Measurements from ENCODE around the gene DACH1.

DACH1 gene

DNA sequence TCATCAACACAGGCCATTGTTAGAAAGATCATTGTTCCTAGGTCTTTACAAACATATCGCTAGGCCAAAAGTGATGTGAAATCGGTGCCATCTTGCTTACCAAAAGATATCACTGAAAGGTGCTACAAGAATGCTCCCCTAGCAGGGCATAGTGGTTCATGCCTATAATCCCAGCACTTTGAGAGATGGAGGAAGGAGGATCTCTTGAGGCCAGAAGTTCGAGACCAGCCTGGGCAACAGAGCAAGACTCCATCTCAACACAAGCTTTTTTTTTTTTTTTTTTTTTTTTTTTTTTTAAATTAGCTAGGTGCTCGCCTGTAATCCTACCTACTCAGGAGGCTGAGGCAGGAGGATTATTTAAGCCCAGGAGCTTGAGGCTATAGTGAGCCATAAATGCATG lies 92.1 kb downstream of the DACH1 start:
- DNase-seq (ENCODE audit: low read depth) = no peak

DNA sequence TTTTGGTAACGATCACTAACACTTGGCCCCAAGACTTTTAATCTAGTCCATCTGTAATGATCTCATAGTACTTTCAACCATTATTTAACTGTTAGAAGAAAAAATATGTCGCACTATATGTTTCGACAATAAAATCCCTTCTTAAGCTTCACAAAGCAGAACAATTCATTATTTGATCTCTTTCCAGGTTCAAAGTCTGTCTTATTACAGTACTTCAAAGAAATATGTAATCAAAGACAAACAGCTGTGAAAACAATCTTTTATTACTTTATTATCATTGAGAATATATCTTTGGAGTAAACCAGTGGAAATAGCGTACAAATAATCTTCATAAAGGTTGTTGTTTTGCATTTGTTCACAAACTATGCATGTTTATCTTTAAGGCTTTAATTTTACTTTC lies 93.5 kb downstream of the DACH1 start:
- no peak for DNase-seq (ENCODE audit: low read depth)

DNA sequence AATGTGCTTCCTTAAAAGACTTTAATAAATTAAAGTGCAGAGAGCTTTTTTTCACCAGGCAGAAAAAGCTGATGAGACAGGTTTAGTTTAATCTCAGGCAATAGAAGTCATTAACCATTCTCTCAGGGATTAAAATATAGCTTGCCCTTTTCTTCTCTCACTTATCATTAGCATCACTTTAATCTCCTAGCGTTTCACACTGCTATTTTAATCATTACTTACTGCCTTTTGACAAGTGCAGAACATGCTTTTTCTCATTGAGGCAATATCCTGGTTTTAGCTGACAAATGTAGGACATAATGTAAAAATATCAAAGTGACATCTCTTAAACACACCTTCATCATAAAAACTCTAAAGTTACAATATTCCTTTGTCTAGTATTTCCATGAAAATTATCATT lies 94.6 kb downstream of the DACH1 start:
- no peak for DNase-seq (ENCODE audit: low read depth)

DNA sequence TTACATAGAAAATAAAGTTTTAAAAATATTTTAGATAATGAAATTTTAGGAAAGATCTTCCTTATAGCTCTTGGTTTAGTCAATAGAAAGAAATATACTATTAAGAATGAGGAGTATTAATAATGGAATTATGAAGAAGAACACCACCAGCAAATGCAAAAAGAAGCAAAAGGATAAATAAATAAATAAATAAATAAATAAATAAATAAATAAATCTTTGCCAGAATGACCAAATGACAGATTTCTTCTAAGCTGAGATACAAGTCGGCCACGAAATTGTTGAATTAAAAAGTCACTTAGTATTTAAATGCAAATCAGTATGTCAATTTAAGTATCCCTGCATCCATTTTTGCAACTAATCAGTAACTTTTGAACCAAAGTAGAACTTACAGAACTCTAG lies 95.9 kb downstream of the DACH1 start:
- DNase-seq (ENCODE audit: low read depth) = no peak

- DNase-seq (ENCODE audit: low read depth) = no peak
These were observed 96.3 kb downstream of the DACH1 start for GRCh38 chr13:71770710-71771109.

GRCh38 chr13:71768881-71769280 lies 98.1 kb downstream of the DACH1 start:
- no peak for DNase-seq (ENCODE audit: low read depth)

DNA sequence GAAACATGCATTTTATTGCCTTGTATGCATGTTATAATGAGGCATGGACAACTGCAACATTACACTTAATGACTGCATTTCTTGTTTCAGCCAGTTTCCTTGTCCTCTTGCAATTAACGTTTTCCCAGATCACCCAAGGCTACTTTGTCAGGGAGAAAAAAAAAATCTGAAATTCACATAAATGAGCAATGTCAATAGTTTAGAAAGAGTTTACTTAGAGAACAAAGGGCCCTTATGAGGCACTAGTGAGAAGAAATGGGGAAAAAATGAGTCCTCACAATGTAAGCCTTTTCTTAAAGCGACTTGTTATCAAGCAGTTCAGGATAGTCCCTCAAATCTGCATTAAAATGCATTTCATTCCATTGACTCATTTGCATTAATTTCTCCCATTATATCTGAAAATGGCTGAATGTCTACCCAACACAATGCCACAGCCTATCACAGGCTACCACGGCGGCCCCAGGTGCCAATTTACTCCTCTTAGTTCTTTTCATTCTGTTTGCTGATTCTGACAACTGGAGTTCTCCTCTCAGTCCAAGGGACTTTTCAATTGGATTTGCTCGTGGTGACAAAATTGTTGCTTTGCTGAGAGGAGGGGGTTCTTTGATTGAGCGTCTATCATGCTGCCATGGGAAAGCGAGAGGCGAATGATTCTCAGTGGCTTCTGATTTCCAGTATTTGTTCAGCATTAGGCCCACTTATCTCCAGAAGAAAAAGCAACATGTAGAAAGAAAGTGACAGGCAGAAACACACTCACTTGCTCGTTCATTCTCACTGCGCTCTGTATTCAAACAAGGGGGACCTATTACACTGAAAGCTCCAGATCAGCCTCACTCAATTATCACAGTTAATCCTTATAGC lies 107.1 kb downstream of the DACH1 start:
- no peak for DNase-seq (ENCODE audit: low read depth)

DNA sequence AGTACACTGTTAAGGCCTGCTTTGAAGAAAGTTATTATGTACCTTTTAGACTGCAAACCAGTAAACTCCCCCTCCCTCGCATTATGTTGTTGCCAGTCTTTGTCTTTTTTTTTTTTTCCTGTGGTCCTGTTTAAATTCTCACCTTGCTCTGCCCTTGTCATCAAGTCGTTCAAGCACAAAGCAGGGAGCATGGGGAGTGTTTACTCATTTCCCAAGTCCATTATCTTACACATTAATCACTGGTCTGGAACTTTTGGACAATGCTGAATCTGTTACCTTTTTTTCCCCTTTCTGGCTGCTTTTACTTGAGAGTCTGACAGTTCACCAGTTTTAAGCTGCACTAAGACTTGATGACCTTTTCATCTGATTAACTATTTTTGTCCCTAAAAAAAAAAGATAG lies 108.2 kb downstream of the DACH1 start:
- DNase-seq (ENCODE audit: low read depth) = no peak

DNA sequence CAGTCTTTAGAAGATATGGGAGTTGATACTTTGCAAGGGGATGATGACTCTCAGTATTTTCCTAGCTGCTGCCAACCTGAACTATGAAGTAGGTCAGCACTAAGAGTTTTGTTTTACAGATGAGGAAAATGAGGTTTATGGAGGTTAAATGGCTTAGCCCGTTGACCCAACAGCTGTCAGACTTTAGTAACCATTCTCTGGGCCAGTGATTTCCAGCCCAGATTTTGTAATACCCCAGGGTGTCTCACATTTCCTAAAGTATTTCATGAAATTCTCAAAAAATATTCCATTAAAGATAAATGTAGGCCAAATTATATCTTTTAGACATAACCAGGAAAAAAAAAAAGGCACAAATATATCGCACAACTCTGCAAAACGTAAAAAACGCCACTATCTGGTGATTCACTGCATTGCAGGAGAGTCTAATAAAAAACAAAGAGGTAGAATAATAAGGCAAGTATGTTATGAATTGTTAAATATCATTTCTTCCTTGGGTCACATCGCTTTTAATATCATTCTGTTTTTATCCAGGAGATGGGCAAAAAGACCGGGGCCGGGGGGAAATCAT lies 112.5 kb downstream of the DACH1 start:
- peak; percentile 75 for DNase-seq (ENCODE audit: low read depth)

- DNase-seq (ENCODE audit: low read depth) = no peak
These were observed 114.1 kb downstream of the DACH1 start for GRCh38 chr13:71752775-71753513.

- peak; percentile 67 for DNase-seq (ENCODE audit: low read depth)
These were observed 115.9 kb downstream of the DACH1 start for GRCh38 chr13:71751073-71751472.

GRCh38 chr13:71730267-71730666 lies 136.7 kb downstream of the DACH1 start:
- no peak for DNase-seq (ENCODE audit: low read depth)

- no peak for DNase-seq (ENCODE audit: low read depth)
These were observed 137.6 kb downstream of the DACH1 start for GRCh38 chr13:71729441-71729840.

DNA sequence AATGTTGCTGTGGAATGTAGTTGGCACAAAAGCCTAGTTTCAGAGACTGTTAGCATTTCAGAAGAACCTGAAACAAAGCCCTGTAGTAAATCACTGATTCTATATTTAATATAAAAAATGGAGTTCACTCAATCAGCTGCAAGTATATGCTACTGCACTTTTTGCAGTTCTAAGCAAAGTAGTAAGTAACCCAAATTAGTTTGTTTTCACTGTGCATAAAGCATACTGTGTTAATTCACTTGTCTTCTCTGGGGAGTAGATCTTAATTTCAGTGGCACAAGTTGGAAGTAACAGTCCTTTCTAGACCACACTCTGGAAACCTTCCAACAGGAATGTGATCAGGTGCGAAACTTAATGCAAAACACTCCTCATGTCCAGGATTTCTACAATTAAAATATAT lies 139.3 kb downstream of the DACH1 start:
- no peak for DNase-seq (ENCODE audit: low read depth)

- no peak for DNase-seq (ENCODE audit: low read depth)
These were observed 140.0 kb downstream of the DACH1 start for GRCh38 chr13:71727042-71727441.

- DNase-seq (ENCODE audit: low read depth) = no peak
These were observed 144.8 kb downstream of the DACH1 start for GRCh38 chr13:71722206-71722605.

DNA sequence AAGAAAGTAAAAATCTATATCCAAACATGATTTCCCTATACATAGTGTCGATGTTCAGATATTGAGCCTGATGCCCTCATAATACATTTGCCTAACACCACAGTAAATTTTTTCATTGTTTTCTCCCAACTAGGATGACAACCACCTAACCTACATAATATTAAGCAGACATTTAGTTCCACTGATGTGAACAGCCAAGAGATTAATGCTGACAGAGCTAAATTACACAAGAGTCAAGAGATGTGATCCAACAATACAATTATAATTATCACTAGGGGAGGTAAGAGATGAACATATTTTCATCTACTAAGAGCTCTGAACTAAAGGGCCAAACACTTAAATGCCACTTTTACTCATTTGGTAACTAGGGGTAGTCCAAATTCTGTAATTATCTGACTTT lies 145.9 kb downstream of the DACH1 start:
- DNase-seq (ENCODE audit: low read depth) = no peak

GRCh38 chr13:71718931-71719330 lies 148.1 kb downstream of the DACH1 start:
- DNase-seq (ENCODE audit: low read depth) = no peak

GRCh38 chr13:71714802-71715375 lies 152.1 kb downstream of the DACH1 start:
- no peak for DNase-seq (ENCODE audit: low read depth)

- no peak for DNase-seq (ENCODE audit: low read depth)
These were observed 153.9 kb downstream of the DACH1 start for GRCh38 chr13:71712988-71713653.

- DNase-seq (ENCODE audit: low read depth) = no peak
These were observed 162.3 kb downstream of the DACH1 start for GRCh38 chr13:71704656-71705055.

GRCh38 chr13:71703138-71703537 lies 163.9 kb downstream of the DACH1 start:
- no peak for DNase-seq (ENCODE audit: low read depth)

All from fibroblast of gingiva (primary cell).